T-helper 1 cell treated with Interleukin-12 subunit alpha and Interleukin-12 subunit beta and Interleukin-4 antibody, amounts not matched to agents 30 ng/mL and 1 ng/mL, for 36 hours (primary cell): Measurements from ENCODE around the gene ADAM10. TPM values are rescaled to one million over a fixed set of nuclear protein-coding genes. Genes with fewer than 3 reads are reported as not detected.
"Not testable (repeated sequence)": the region's sequence is repeated elsewhere in the genome, so short reads cannot be mapped to it uniquely, and the experiment has no call there.

ENCODE experiments used
- intact Hi-C: fragments of 100-400 bp; cut with micrococcal nuclease; formaldehyde crosslinking; loops from one replicate; pipeline ENCODE4 v1.15.1; 2024
- total RNA-seq: library from RNA; stranded (reverse); gene quantifications from 2 replicates; pipeline ENCODE4 v1.2.3, GENCODE V29; 2022

ADAM10 gene, protein sequence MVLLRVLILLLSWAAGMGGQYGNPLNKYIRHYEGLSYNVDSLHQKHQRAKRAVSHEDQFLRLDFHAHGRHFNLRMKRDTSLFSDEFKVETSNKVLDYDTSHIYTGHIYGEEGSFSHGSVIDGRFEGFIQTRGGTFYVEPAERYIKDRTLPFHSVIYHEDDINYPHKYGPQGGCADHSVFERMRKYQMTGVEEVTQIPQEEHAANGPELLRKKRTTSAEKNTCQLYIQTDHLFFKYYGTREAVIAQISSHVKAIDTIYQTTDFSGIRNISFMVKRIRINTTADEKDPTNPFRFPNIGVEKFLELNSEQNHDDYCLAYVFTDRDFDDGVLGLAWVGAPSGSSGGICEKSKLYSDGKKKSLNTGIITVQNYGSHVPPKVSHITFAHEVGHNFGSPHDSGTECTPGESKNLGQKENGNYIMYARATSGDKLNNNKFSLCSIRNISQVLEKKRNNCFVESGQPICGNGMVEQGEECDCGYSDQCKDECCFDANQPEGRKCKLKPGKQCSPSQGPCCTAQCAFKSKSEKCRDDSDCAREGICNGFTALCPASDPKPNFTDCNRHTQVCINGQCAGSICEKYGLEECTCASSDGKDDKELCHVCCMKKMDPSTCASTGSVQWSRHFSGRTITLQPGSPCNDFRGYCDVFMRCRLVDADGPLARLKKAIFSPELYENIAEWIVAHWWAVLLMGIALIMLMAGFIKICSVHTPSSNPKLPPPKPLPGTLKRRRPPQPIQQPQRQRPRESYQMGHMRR
- total RNA-seq = 171 and 173 TPM in 2 replicates

DNA sequence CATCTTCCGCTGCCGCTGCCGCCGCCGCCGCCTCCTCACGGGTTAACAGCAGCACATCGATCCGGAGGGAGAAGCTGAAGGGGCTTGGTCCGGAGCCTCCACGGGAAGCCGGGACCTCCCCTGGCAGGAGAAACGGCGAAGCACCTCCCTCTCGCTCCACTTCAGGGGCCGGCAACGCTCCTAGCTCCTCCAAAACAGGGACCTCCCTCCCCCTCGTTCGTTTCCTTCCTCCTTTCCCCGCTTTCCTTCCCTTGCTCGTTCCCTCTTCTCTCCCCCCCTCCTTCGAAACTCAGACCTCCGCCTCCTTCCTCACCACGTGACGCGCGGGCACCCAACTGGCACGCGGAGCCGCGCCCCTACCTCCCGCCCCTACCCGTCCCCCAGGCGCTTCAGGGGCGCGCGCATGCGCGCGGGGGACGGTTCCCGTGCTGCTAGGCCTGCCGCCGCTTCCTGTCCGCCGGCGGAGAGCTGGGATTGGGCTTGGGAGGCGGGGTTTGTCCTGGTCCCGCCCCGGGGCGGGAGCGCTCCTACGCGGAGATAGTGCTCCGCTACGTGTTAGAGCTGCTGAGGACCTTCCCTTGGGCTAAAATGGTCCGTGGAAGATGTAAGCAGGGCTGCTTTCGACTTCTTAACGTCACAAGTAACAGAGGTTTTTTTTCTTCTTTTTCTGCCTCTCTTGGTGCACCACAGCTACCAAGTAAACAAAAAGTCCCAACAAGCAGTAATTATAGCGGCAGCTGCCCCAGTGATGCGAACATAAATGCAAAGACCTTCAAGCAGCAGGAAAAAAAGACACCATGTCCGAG, at the start of gene ADAM10:
ADAM10 (minus strand) TSS at position 176 of the 806 bp plus-strand sequence; CDS start at position 3, 173 bp downstream.
- intact Hi-C loops = loop anchor here (1.0 to 5.0 kb wide), 10 partner anchors 22 to 522 kb away; partner anchors contain the start of genes MINDY2 and SLTM

DNA sequence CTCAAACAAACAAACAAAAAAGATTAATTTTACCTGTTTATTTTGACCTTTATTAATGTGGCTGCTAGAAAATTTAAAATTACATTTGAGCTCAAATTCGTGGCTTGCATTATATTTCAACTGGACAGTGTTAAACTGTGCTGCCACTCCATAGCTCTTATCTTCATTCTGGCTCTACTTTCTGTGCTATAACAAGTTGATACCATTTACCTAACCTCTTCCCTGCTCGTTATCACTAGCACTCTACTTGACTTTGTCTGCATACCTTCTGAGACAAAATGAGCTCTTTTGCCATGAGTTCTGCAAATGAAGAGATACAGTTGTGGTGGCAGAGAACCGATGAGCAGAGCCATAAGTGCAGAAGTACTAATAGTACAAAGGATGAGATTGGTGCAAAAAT, 48.0 kb upstream of the ADAM10 start:
- intact Hi-C loops = no loop called here

DNA sequence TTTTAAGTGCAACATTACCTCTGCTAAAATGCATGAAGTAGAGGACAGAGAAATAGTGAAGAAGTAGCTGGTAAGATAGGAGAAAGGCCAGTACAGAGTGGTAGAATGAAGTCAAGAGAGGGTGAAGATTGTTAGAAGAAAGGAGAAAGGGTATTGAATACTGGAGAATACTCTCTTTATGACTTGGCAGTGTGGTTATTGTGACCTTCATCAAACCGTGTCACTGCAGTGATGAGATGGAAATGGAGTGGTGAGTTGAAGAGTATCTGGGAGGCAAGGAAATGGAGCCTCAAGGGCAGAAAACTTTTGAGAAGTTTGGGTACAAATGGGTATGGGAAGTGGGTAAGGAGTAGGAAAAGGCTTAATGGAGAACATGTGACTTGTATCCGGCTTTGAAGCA, 46.3 kb upstream of the ADAM10 start:
- intact Hi-C loops = no loop called here

DNA sequence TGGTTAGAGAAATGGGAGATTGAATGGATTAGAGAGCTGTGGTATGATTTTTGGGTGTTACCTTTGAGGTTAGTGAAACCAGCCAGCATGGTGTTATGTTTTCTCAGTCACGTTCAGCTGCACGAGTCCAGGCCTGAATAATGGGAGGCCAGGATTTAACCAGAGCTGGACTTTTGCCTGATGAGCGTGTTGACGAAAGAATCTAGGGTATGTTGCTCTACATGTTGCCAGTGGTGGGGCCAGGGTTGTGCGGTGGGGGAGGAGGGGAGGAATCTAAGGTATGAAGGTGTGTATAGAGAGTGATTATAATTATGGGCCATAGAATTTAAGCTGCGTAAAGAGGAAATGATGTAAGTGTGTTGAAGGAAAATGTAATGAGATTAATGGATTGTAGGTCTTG, 44.4 kb upstream of the ADAM10 start:
- intact Hi-C loops = no loop called here

DNA sequence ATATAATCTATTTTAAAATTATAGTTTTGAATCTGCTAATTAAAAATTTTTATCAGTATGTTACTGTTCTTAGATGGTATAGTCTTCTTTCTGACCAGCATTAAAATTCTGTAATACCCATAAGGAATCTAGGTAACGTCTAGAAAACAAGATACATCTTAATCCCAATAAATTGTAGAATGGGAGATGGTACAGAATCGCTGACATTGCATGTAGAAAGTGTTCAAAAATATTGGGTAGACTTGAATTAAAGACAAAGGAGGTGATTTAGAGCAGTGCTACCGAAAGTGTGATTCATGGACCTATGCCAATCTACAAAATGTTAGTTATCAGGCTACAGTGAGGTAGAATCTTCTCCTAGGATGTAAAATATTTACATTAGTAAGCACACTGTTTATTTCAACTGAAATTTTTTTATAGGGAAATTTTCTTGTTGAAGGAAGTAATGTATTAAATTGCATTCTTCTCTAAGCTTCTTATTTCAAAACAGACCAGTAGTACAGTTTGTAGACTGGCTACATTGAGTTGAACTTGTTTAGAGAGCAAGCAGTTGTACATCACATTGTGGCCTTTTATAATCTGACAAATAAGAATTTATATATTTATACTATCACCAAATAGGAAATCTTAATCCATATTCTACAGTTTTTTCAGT, 38.7 kb upstream of the ADAM10 start:
- intact Hi-C loops = no loop called here

DNA sequence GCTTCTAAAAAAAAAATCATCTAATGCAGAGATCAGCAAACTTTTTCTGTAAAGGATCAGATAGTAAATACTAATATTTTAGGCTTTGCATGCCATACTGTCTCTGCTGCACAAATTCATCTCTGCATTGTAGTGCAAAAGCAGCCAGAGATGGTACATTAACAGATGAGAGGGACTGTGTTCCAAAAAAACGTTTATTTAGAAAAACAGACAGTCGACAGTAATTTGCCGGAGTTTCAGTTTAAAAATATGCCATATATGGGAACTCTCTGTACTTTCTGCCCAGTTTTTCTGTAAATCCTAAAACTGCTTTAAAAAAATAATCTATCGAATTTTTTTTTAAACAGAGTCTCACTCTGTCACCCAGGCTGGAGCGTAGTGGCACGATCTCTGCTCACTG, 35.8 kb upstream of the ADAM10 start:
- intact Hi-C loops = no loop called here

DNA sequence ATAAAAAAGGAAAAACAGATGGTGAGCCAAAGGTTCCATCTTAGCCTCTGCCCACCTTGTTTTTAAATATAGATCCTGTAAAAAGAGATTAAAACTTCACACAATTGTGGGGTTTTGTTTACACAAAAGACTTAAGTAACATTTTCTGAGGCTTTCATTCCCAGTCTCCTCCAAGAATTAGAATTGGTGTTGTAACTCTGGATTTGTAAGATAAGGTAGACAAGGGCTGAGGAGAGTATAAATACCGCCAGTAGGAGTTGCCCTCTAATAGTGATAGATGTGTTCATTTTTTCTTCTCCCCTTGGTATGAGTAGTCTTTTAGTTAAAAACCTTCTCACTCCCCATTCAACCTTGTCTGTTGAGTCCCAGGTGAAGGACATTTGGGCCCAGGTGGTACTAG, 30.0 kb upstream of the ADAM10 start:
- intact Hi-C loops = no loop called here

DNA sequence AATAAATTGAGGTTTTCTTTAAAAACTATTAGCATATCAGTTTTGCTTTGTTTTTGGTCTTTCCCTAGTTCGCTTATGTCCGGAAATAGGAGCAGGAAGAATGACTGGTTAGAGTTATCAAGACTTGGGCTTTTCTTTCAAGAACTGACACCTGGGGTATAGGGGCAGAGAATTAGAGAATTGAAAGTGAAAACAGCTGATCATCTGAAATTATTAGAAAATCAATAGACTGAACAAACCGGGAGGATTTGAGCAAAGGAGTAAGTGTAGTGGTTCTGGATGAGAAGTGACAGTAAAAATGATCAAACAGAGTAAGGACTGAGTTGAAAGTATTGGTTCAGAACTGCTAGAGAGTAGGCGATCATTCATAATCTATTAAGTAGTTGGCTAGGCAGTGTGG, 27.6 kb upstream of the ADAM10 start:
- intact Hi-C loops = no loop called here

DNA sequence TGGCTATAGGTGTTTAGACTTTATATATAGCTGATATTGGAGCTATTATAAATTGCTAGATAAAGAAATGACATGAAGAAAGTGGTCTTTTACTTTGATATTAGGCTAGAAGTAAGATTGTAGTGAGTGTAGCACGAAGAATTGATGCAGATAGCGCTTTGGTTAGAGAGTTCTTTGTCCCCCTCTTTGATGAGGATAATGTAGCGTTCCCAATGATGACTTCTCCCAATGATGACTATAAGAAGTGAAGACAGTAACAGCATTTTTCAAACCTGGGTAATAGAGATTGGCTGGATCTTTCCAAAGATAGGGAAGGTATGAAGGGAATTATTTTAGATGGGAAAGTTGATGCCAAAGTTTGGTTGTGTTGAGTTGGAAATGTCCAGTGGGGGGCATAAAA, 25.9 kb upstream of the ADAM10 start:
- intact Hi-C loops = no loop called here

DNA sequence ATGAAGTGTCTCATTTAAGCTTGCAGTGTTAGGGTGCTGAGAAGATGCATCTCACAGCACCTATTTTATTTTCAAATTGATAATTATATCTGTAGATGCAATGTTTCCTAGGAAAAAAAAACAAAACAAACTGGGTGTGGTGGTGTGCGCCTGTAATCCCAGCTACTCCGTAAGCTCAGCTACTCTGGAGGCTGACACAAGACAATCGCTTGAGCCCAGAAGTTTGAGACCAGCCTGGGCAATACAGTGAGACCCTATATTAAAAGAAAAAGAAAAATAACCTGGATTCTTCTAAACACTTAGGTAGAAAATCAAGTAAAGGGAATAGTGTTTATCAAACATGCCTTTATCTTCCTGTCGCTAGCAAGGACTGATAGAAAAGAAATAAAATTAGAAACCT, 23.5 kb upstream of the ADAM10 start:
- intact Hi-C loops = loop anchor here (5.0 kb wide), 2 partner anchors 754 to 884 kb away; partner anchors contain the start of gene GTF2A2

DNA sequence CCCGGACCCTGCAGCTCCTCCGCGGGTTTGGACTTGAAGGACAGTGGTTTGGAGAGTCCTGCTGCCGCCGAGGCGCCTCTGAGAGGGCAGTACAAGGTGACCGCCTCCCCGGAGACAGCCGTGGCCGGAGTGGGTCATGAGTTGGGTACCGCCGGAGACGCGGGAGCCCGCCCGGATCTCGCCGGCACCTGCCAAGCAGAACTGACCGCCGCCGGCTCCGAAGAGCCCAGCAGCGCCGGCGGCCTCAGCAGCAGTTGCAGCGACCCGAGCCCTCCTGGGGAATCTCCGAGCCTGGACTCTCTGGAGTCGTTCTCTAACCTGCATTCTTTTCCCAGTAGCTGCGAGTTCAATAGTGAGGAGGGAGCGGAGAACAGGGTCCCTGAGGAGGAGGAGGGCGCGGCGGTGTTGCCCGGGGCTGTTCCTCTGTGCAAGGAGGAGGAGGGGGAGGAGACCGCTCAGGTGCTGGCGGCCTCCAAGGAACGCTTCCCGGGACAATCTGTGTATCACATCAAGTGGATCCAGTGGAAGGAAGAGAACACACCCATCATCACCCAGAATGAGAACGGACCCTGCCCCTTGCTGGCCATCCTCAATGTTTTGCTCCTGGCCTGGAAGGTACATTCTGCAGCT, 22.2 kb upstream of the ADAM10 start:
- intact Hi-C loops = loop anchor here (1.0 to 5.0 kb wide), 15 partner anchors 21 to 1065 kb away; partner anchors contain the start of genes BNIP2, CCNB2, GTF2A2 and POLR2M

DNA sequence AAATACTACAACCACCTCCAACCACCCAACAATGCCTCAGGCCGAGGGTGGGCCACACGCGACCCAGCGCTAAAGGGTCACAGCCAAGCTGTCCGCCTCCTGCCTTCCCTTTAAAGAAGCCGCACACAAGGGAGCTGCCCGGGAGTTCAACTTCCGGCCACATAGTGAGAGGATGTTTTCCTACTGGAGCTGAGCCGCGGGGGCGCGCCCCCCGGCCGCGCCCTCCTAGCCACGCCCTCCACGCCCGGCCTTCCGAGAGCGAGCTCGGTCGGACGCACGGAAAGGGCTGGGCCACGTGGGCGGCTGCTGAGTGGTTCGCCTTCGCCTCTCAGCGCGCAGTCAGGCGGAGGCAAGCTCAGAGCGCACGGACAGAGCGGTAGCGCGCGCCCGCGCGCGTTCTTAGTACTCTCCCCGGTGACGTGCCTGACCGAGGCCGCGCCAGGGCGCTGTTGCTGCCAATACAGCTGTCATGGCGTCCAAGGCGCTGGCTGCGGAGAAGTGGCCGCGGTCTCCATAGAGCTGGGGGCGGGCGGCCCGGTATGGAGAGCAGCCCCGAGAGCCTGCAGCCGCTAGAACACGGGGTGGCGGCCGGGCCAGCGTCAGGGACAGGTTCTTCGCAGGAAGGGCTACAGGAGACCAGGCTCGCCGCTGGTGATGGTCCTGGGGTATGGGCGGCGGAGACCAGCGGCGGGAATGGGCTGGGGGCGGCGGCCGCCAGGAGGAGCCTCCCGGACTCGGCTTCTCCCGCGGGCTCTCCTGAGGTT, 21.5 kb upstream of the ADAM10 start, which contains the start of gene MINDY2:
MINDY2 (plus strand) TSS at position 446 of the 764 bp plus-strand sequence; CDS start at position 540, 94 bp downstream.
- intact Hi-C loops = loop anchor here (1.0 to 5.0 kb wide), 17 partner anchors 10 to 1065 kb away; partner anchors contain the start of genes BNIP2, CCNB2, GTF2A2 and POLR2M

DNA sequence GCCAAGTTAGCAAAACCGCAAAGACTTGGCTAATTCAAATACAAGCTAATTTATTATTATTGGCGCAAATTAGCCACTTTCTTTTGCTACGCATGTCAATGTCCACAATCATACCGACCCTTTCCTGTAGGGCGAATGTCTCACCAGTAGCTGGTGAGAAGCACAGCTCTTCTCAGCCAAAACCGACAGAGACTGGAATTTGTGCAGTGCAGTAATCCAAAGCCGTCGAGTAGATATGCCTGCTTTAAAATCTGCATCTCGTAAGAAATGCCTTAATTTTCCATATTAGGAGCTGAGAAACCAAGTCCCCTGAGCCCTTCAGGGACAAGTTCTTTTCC, 21.0 kb upstream of the ADAM10 start:
- intact Hi-C loops = loop anchor here (1.0 to 5.0 kb wide), 11 partner anchors 9 to 918 kb away; partner anchors contain the start of genes BNIP2, CCNB2 and GTF2A2

DNA sequence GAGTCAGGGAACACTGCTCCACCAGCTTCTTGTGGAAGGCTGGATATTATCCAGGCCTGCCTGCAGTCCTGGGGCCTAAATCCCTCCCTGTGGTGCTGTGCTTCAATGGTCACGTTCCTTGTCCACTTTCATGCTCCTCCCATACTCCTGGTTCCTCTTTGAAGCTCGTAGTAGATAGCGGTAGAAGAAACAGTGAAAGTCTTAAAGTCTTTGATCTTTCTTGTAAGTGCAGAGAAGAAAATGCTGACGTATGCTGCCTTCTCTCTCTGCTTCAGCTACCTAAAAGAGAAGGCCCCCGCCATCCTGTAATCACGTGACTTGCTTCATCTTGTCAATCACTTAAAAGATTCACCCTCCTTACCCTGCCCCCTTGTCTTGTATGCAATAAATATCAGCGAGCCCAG, 19.1 kb upstream of the ADAM10 start:
- intact Hi-C loops = not testable (repeated sequence)

DNA sequence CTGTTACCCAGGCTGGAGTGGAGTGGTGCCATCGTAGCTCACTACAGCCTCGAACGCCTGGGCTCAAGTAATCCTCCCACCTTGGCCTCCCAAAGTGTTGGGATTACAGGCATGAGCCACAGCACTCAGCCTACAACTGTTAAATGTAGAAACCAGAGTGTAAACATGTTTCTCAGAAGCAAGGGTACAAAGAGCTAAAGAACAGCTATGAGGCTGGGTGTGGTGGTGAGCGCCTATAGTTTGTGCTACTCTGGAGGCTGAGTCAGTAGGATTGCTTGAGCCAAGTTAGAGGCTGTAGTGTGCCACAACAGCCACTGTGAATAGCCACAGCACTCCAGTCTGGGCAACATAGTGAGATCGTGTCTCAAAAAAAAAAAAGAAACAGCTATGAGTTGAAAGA, 16.8 kb upstream of the ADAM10 start:
- intact Hi-C loops = no loop called here

DNA sequence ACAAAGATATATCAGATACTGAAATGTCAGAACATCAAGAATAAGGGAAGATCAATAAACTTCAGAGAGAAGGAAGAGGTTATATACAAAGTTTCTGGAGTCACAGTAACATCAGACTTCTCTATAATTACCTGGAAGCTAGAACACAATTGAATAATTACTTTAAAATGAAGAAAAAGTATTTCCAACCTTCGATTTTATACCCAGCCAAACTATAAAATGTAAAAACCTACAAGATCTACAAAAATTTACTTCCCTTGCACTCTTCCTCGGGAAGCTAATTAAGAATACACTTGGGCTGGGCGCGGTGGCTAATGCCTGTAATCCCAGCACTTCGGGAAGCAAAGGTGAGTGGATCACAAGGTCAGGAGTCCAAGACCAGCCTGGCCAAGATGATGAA, 15.0 kb upstream of the ADAM10 start:
- intact Hi-C loops = no loop called here

DNA sequence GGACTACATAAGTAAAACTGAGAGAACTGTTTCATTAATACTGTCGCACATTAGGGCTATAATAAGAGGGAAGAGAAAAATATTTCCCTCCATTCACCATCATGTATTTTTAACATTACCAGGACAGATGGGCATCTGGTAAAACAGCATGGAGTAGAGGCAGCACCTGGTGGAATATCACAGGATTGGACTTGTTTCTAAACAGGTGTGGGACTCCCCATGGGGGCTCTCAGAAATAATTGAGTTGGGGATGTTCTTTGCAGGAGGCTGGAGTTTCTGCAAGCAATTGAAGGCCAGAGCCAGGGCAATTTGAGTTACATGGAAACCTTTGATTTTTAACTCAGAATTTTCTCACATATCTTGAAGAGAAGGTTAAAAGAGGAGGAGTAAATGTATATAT, 13.2 kb upstream of the ADAM10 start:
- intact Hi-C loops = no loop called here

DNA sequence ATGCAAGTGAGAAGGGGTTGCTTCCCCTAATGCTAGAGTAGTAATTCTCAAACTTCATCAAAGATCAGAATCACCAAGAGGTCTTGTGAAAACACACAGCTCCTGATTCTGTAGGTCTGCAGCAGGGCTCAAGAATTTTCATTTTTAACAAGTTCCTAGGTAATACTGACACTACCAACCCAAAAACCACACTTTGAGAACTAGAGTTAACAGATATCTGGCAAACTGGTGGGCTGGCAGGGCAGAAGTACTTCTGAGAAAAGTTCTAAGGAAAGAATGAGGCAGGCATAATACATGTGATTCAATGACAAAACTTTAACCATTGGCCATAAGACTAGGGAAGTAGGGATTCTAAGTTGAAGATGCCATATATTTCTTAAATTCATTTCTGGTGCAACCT, 12.8 kb upstream of the ADAM10 start:
- intact Hi-C loops = no loop called here

DNA sequence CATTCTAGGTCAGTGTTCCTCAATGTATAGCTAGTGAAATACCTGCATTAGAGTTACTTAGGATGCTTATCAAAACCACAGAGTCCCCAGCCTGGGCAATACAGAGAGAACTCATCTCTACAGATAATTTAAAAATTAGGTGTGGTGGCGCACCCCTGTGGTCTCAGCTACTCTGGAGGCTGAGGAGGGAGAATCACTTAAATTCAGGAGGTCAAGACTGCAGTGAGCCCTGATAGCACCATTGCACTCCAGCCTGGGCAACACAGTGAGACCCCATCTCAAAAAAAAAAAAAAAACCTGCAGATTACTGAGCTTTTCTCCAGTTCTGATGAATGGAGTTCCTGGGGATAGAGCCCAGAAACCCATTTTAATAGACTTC, 11.5 kb upstream of the ADAM10 start:
- intact Hi-C loops = loop anchor here (1.0 kb wide), 3 partner anchors 9 to 534 kb away; no protein-coding TSS in a partner anchor
